ENCODE results near the gene C20orf144. TPM values are rescaled to one million over a fixed set of nuclear protein-coding genes. Genes with fewer than 3 reads are reported as not detected.

Gene C20orf144
- total and polyA plus RNA-seq, 4 donors: not detected

DNA sequence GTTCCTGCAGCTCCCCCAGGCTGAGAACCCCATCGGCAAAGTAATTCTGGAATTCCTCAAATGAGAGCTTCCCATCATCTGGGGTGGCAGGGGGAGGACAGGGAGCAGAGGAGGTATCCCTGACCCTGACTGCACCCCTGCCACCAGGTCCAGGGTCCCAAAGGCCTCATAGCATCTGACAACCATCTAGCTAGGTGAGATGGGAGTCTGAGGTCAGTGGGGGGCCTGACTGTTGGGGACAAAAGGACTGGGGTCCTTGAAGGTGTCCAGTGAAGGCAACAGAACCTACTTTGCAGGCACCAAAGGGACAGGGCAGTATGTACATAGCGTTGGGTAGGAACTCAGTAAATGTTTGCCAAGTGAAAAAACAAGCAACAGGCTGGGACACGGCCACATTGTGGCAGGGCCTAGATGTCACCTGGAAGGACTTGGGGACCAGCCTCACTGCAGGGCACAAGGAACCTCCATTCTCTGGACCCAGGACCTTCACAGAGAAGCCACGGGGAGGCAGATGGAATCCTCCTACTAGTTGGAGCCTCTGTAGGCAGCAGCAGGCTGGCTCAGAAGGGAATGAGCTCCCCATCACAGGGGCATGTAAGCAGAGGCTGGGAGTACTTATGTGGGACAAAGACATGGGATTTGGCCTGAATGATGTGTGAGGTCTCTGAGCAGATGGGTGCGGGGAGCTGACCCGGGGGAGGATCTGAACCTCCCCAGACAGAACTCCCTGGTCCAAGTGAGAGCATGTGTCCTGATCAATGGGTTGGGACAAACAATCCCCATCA lies 8.8 kb downstream of the C20orf144 start:
- no peak for DNase-seq (ENCODE audit: low spot score)
- Histone ChIP-seq H3K36me3 (ENCODE audit: control insufficient read depth in 4 of 4, insufficient read depth in 3 of 4, low read depth in 1 of 4, low read length in 3 of 4) (peaks cover 0 to 4% (median 0%) of the 10 kb centered on the region in 4 donors), H3K4me3 (ENCODE audit: low read depth in 1 of 3, low read length in 3 of 3) (no peak overlapping the region), H3K4me1 (ENCODE audit: control insufficient read depth in 4 of 4, insufficient read depth in 4 of 4, low read length in 3 of 4) (peaks cover 7 to 47% (median 23%) of the 10 kb centered on the region in 4 donors), H3K9me3 (ENCODE audit: control insufficient read depth in 4 of 4, low read length in 3 of 4) (no peaks in the 10 kb centered on the region), H3K27me3 (ENCODE audit: control insufficient read depth in 4 of 4, insufficient read depth in 4 of 4, low read length in 3 of 4) (no peaks in the 10 kb centered on the region), H3K9ac (ENCODE audit: low read depth in 1 of 2, low read length in 2 of 2) (no peak overlapping the region), H3K27ac (ENCODE audit: low read depth in 1 of 2, low read length in 2 of 2) (no peak overlapping the region)
- TF ChIP-seq EGR1 (IDR thresholded peaks at IDR 0.05; ENCODE audit: low read depth in 2 of 2) (no peak), NR2F2 (IDR thresholded peaks at IDR 0.05) (no peak), FOXA1 (IDR thresholded peaks at IDR 0.05) (no peak), TAF1 (conservative IDR thresholded peaks at IDR 0.05) (no peak), REST (IDR thresholded peaks at IDR 0.05) (no peak), CTCF (IDR thresholded peaks at IDR 0.05; ENCODE audit: low read depth, low read length, missing input control) (no peak), FOXA2 (IDR thresholded peaks at IDR 0.05) (no peak), GABPA (IDR thresholded peaks at IDR 0.05 in 1 of 2, conservative IDR thresholded peaks at IDR 0.05 in 1 of 2) (no peak), RXRA (IDR thresholded peaks at IDR 0.05) (no peak), SP1 (IDR thresholded peaks at IDR 0.05) (no peak), RAD21 (IDR thresholded peaks at IDR 0.05) (no peak), YY1 (IDR thresholded peaks at IDR 0.05) (no peak), HNF4A (conservative IDR thresholded peaks at IDR 0.05) (no peak)
- TF ChIP-seq, protein P1, sequence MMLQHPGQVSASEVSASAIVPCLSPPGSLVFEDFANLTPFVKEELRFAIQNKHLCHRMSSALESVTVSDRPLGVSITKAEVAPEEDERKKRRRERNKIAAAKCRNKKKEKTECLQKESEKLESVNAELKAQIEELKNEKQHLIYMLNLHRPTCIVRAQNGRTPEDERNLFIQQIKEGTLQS (IDR thresholded peaks at IDR 0.05): no peak
- TF ChIP-seq, protein P2, sequence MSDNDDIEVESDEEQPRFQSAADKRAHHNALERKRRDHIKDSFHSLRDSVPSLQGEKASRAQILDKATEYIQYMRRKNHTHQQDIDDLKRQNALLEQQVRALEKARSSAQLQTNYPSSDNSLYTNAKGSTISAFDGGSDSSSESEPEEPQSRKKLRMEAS (IDR thresholded peaks at IDR 0.05): no peak
- 77% methylated on average over 6 of the region's 6 CpGs for WGBS

DNA sequence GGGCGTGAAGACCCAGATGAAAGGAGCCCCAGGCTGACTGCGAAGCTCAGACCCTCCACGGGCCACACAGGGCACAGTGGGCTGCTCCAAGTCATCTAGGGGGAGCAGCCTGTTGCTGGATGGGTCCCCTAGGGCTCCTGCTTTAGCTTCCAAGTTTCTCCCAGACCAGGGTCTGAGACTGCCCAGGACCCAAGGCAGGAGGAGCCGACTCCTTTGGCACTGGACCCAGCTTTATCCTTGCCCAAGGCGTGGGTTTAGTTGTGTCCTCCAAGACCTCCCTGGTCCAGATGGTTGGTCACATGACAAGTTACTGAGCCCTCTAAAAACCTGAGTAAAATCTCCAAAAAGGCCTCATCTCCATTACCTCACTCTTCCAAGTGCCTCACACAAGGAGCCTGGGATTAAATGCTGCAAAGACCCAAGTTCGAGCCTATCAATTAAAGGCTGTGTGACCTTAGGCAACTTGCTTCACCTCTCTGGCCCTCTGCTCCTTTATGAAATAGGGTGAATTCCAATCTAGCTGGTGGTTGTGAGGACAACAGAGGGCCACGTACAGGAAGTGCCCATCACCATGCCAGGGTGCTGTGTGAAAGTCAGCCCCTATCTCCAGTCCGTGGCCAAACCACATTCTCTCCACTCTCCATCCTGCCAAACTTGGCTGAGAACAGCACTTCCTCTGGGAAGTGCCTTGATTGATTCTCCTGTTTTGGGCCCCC lies 9.6 kb downstream of the C20orf144 start:
- H3K4me1 ChIP-seq (ENCODE audit: control insufficient read depth in 4 of 4, insufficient read depth in 4 of 4, low read length in 3 of 4): peaks cover 7 to 40% (median 19%) of the 10 kb centered on the region in 4 donors
- no peak for DNase-seq (ENCODE audit: low spot score)
- no peaks in the 10 kb centered on the region for H3K27me3 ChIP-seq (ENCODE audit: control insufficient read depth in 4 of 4, insufficient read depth in 4 of 4, low read length in 3 of 4)
- H3K36me3 ChIP-seq (ENCODE audit: control insufficient read depth in 4 of 4, insufficient read depth in 3 of 4, low read depth in 1 of 4, low read length in 3 of 4): peaks cover 0 to 4% (median 0%) of the 10 kb centered on the region in 4 donors
- no peak overlapping the region for H3K27ac ChIP-seq (ENCODE audit: low read depth in 1 of 2, low read length in 2 of 2)
- TF ChIP-seq FOXA2 (IDR thresholded peaks at IDR 0.05): no peak
- TF ChIP-seq CTCF (IDR thresholded peaks at IDR 0.05; ENCODE audit: low read depth, low read length, missing input control): no peak
- TF ChIP-seq, protein P1 (IDR thresholded peaks at IDR 0.05): no peak
- TF ChIP-seq FOXA1 (IDR thresholded peaks at IDR 0.05): no peak
- TF ChIP-seq RXRA (IDR thresholded peaks at IDR 0.05): no peak
- no peak overlapping the region for H3K4me3 ChIP-seq (ENCODE audit: low read depth in 1 of 3, low read length in 3 of 3)
- 90% methylated on average over 8 of the region's 8 CpGs for WGBS
- no peaks in the 10 kb centered on the region for H3K9me3 ChIP-seq (ENCODE audit: control insufficient read depth in 4 of 4, low read length in 3 of 4)
- no peak overlapping the region for H3K9ac ChIP-seq (ENCODE audit: low read depth in 1 of 2, low read length in 2 of 2)
